NCI-H1105 (cell line): ENCODE measurements around the gene PSEN1.

Source experiments
- DNase-seq: peaks from one replicate; lab custom pipeline; 2025; lab: John Stamatoyannopoulos, UW

PSEN1 gene

GRCh38 chr14:73220061-73220460 lies 83.8 kb downstream of the PSEN1 start:
- DNase-seq = no peak

GRCh38 chr14:73220634-73221033 lies 84.3 kb downstream of the PSEN1 start:
- DNase-seq = no peak

DNA sequence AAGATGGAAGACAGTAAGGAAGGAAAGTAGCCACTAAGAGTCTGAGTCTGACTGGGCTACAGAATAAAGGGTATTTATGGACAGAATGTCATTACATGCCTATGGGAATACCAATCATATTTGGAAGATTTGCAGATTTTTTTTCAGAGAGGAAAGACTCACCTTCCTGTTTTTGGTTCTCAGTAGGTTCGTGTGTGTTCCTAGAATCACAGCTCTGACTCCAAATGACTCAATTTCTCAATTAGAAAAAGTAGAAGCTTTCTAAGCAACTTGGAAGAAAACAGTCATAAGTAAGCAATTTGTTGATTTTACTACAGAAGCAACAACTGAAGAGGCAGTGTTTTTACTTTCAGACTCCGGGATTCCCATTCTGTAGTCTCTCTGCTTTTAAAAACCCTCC lies 85.6 kb downstream of the PSEN1 start:
- no peak for DNase-seq

DNA sequence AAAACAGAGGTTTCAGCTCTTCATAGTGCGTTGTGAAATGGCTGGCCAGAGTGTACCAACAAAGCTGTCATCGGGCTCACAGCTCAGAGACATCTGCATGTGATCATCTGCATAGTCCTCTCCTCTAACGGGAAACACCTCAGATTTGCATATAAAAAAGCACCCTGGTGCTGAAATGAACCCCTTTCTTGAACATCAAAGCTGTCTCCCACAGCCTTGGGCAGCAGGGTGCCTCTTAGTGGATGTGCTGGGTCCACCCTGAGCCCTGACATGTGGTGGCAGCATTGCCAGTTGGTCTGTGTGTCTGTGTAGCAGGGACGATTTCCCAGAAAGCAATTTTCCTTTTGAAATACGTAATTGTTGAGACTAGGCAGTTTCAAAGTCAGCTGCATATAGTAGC lies 86.7 kb downstream of the PSEN1 start:
- no peak for DNase-seq

GRCh38 chr14:73225496-73225895 lies 89.2 kb downstream of the PSEN1 start:
- DNase-seq = no peak

DNA sequence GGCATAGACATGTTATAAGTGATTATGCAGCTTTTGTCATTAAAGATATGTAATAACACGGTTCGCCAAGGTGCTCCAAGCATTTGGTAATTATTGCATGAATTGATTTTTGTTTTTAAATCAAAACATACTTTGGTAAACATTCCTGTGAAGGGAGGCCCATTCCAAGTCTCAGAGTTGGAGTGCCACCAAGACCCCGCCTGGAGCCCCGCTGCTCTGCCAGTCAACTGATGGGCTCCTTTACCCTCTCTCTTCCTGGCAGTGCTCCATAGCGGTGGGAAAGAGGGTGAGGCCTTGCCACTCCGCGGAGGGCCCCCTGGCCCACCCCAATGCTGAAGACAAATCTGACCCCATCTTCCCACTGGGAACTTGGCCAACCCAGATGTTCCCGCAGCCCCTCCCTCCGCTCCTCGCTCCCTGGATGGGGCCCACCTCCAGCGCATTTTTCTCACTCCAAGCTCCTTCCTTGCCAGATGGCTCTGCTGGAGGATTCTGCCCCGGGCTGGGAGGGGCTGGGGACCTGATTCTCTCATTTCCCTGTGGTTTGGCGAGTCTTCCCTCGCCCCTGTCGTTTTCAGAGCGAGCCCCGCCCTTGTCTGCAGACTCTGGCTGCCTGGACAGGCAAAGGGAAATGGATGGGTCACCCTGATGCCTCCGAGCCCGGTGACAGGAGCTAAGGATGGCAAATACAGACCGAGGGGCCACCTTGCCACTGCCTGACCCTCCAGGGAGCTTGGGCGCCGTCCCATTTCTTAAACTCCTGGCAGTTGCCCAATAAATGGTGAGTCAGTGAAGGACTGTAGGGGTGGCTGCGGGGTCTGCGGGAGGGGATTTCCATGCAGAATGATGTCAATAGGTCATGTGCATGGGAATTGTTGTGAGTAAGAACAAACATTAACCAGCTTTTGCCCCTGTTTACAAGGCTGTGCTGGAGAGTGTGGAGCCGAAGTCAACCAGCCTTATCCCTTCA lies 91.8 kb downstream of the PSEN1 start:
- DNase-seq = no peak

DNA sequence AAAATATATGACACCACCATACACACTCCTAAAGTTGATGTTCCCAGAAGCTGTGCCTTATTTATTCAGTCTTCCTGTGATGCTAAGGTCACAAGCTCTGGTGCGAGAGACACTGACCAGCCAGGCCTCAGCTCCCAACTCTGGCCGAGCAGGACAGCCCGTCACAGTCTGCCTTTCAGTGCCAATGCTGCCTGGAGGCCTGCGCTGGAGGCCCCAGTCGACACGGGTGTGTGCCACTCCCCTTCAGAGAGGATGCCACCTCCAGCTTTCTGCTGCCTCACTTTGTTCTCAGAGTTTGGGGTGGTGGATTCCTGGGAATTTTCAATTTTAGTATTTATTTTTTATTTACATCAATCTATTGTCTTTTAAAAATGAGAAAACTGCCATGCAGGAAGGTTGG lies 93.7 kb downstream of the PSEN1 start:
- DNase-seq = no peak

GRCh38 chr14:73231981-73232851 lies 95.9 kb downstream of the PSEN1 start:
- DNase-seq = no peak

GRCh38 chr14:73232984-73233383 lies 96.7 kb downstream of the PSEN1 start:
- no peak for DNase-seq

DNA sequence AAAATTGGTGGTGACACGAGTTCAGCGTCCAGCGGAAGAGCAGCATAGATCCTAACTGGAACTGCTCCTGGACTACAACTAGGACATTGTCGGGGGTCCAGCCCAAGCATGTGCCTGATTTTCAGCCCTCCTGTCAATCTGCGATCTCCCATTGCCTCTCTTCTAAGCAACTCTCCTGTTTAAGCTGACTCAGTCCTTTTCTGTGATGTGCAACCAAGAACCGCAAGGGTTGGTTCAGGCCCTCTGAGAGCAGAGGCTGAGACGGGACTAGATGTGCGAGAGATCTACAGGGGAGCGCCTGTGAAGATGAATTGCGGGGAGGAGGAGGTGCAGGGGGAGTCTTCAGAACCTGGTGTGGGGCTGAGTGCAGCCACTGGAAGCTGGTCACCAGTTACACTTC lies 97.3 kb downstream of the PSEN1 start:
- no peak for DNase-seq

GRCh38 chr14:73234029-73234428 lies 97.7 kb downstream of the PSEN1 start:
- no peak for DNase-seq

GRCh38 chr14:73234586-73235394 lies 98.5 kb downstream of the PSEN1 start:
- no peak for DNase-seq

DNA sequence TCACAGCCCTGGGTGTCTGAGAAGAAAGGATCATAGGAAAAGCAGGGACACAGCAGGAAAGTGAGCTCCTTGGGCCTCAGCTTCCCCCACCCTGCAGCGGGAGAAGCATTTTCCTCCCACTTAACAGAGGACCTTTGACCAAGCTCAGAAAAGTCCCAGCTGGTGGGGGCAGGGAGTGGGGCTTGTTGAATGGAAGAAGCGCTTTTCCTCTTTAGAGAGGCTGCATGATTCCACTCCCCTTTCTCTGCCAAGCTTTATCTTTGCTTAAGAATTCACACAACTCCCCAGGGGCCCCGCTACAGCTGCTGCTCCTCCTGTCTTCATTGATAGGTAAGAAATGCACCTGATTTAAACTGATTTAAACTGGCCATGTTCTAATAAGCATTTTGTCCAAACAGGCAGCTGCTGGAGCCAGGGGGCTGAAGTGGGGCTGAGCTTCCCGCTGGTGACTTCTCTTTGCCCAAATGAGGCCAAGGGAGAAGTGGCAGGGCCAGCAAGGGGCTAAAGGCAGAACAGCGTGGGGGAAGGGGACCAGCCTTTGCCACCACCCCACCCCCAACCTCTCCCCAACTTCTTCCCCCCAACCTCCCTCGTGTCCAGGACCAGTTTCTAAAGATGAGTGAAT lies 99.3 kb downstream of the PSEN1 start:
- no peak for DNase-seq

DNA sequence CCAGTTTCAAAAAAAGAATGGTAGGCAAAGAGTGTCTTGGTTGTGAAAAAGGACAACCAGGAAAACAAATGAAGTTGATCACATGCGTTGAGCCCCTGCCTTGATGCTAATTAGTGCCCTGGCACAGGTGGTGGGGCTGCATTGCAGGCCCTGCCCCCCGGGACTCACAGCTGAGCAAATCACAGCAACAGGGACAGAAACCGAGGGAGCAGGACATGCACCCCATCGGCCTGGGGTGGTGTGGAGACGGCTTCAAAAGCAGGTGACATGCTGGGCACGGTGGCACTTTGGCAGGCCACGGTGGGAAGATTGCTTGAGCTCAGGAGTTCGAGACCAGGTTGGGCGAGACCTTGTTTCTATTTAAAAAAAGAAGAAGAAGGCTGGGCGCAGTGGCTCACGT lies 99.8 kb downstream of the PSEN1 start:
- DNase-seq = no peak

- no peak for DNase-seq
Measured at GRCh38 chr14:73236752-73237218, 100.5 kb downstream of the PSEN1 start.

DNA sequence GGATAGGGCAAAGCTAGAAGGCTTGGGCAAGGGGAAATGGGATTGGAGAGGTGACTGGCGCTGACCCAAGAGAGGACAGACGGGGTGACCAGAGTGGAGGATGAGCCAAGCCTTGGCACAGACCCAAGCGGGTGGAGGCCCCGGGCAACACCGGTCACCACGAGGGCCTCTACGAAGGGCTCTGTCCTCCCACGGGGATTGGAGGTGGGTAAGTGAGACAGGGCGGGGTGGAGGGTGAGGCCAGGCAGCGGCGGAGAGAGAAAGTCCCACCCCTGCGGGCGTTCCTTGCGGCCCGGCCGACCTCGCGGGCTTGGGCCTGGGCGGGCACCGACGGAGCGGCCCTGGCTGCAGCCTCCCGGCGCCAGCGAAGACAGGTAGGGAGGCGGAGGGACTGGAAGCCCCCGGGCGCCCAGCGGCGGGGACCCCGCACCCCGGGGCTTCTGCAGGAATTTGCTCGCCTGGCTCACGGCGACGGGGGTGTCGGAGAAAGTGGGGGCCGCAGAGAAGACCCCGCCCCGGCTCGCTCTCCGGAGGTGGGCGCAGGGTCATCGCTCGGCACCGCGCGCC lies 101.0 kb downstream of the PSEN1 start, which contains the start of gene PAPLN:
Gene PAPLN, plus strand, starts transcription at position 288 of the 567 bp plus-strand sequence. CDS start 2,273 bp downstream, outside the sequence.
- peak; percentile 30 for DNase-seq

DNA sequence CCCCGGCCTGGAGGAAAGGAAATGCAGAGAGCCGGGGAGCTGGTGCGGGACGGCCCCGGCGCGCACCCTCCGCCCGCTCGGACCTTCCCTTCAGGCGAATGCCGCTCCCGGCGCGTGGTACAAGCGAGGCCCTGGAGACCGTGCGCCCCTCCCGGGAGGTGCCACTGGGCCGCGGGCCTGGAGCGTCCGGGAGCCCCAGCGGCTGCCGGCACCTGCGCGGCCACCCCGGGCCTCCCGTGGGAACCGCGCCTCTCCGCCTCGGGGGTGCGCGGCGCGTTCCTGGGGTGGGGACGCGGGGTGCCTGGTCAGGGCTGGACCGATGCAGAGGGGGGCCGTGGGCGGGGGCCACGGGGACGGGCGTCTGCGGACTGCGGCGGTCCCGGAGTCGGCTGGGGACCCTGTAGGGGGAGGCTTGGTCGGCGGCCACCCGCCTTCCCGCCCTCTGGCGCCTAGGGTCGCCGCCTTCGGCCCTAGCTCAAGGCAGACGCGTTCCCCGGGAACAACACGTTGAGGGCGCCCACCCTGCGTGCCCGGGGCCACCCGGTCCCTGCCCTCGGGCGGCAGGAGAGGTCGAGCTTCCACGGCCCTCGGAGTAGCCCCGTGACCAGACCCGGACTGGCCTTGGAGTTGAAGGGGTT lies 101.6 kb downstream of the PSEN1 start:
- no peak for DNase-seq

- peak; percentile 3 for DNase-seq
Measured at GRCh38 chr14:73238424-73238852, 102.1 kb downstream of the PSEN1 start.

DNA sequence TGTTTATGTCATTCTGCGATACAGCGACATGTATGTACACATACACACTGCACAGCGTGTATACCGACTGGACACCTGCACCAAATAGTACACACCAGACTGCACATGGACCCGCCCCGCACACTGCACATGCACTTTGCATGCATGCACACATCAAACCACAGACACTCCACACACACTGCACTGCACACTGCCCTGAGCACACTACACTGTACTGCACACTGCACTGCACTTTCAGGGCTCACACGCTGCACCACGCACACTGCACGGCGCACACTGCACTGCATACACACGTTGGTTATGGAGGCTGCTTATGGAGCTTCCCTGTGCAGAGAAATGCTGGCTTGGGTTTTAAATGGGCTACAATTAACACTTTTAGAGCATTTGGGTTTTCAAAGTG lies 102.6 kb downstream of the PSEN1 start:
- no peak for DNase-seq
